ENCODE measurements around the gene EEF1E1. TPM values are rescaled to one million over a fixed set of nuclear protein-coding genes. Genes with fewer than 3 reads are reported as not detected.
A peak's percentile ranks its signal among the peaks of the same experiment; 100 is the strongest.

EEF1E1 gene
- polyA plus RNA-seq, 2 of the 4 experiments (the other 2 are of a cell fraction) = 119 to 122 TPM

- ChIA-PET CTCF (interaction anchor here (1.3 to 2.4 kb wide), 2 partner anchors 22 to 111 kb away, joined by 5 to 7 read pairs; no protein-coding TSS in a partner anchor), POLR2A (no interaction called here)
- Histone ChIP-seq H3K4me1 (peaks cover 18% of the 10 kb centered on the region), H3K9me3 (no peaks in the 10 kb centered on the region), H3K27ac (peak overlapping the region; percentile 79 to 90), H3K4me3 (no peak overlapping the region), H3K4me2 (peak overlapping the region; percentile 76)
- DNase-seq (ENCODE audit: low read depth in 1 of 2, low spot score in 1 of 2) (no peak), FAIRE-seq (no peak), ATAC-seq (peak; percentile 22 to 34; a peak in 3 of 6 replicates)
- WGBS (ENCODE audit: missing lambda C conversion rate) = 71% methylated on average over 11 of the region's 13 CpGs
- TF ChIP-seq POLR2A (IDR thresholded peaks at IDR 0.05; ENCODE audit: low read length) (no peak), KDM1A (IDR thresholded peaks at IDR 0.05; ENCODE audit: low read depth) (peak; percentile 52; the same call in 1 of the 2 replicates), CHD4 (IDR thresholded peaks at IDR 0.05; ENCODE audit: borderline replicate concordance) (0 out of 2 replicates have a peak, but pooled peaks have one; percentile 56)
These were observed 6.6 kb upstream of the EEF1E1 start for GRCh38 chr6:8108759-8109539.

GRCh38 chr6:8108031-8108660 is 5.8 kb upstream of the EEF1E1 start:
- CTCF ChIA-PET = interaction anchor here (1.3 to 2.4 kb wide), 2 partner anchors 23 to 111 kb away, joined by 5 to 7 read pairs; no protein-coding TSS in a partner anchor

GRCh38 chr6:8105791-8106190 is 3.4 kb upstream of the EEF1E1 start:
- ATAC-seq (no peak), FAIRE-seq (no peak), DNase-seq (ENCODE audit: low read depth in 1 of 2, low spot score in 1 of 2) (no peak)
- POLR2A ChIA-PET = no interaction called here
- H3K4me2 ChIP-seq = no peak overlapping the region
- H3K4me1 ChIP-seq = peaks cover 19% of the 10 kb centered on the region
- no peak overlapping the region for H3K27ac ChIP-seq
- no peaks in the 10 kb centered on the region for H3K9me3 ChIP-seq
- TF ChIP-seq KDM1A (IDR thresholded peaks at IDR 0.05; ENCODE audit: low read depth) = no peak
- no peak for TF ChIP-seq ZNF302 (CRISPR knock-in tag; IDR thresholded peaks at IDR 0.05)
- TF ChIP-seq MAX (IDR thresholded peaks at IDR 0.05) = no peak
- TF ChIP-seq POLR2A (IDR thresholded peaks at IDR 0.05; ENCODE audit: low read length) = no peak
- no peak for TF ChIP-seq HOXA7 (CRISPR knock-in tag; IDR thresholded peaks at IDR 0.05)
- TF ChIP-seq CBX2 (IDR thresholded peaks at IDR 0.05; ENCODE audit: borderline replicate concordance, low read depth) = no peak
- no peak for TF ChIP-seq EHF (CRISPR knock-in tag; IDR thresholded peaks at IDR 0.05)
- no peak for TF ChIP-seq GATA3 (IDR thresholded peaks at IDR 0.05; ENCODE audit: borderline replicate concordance)
- H3K4me3 ChIP-seq = no peak overlapping the region
- CTCF ChIA-PET = no interaction called here

More at GRCh38 chr6:8108031-8108660, 5.8 kb upstream of the EEF1E1 start:
- peak; percentile 55 to 76 for DNase-seq (ENCODE audit: low read depth in 1 of 2, low spot score in 1 of 2)
- peaks cover 18% of the 10 kb centered on the region for H3K4me1 ChIP-seq
- peak; percentile 94 for TF ChIP-seq MAFK (IDR thresholded peaks at IDR 0.05; ENCODE audit: partially characterized antibody)
- TF ChIP-seq JUNB (IDR thresholded peaks at IDR 0.05) = peak; percentile 47; the same call in 1 of the 2 replicates
- peak; percentile 53 for TF ChIP-seq MAX (IDR thresholded peaks at IDR 0.05)
- no peak for TF ChIP-seq ZNF302 (CRISPR knock-in tag; IDR thresholded peaks at IDR 0.05)
- TF ChIP-seq CHD2 (IDR thresholded peaks at IDR 0.05; ENCODE audit: low read length, partially characterized antibody) = no peak
- 0 out of 2 replicates have a peak, but pooled peaks have one; percentile 27 for TF ChIP-seq KDM1A (IDR thresholded peaks at IDR 0.05; ENCODE audit: low read depth)
- TF ChIP-seq GATA3 (IDR thresholded peaks at IDR 0.05; ENCODE audit: borderline replicate concordance) = peak; percentile 35; the same call in 1 of the 2 replicates
- TF ChIP-seq FOSL2 (IDR thresholded peaks at IDR 0.05) = no peak
- peak; percentile 76 for TF ChIP-seq FOSL2 (CRISPR knock-in tag; IDR thresholded peaks at IDR 0.05)
- no peak for TF ChIP-seq CBX8 (IDR thresholded peaks at IDR 0.05)
- peak in 1 of 2 experiments; percentile 29; a peak in 1 of 5 replicates for TF ChIP-seq EP300 (IDR thresholded peaks at IDR 0.05)
- ATAC-seq = peak; percentile 91 to 98
- no peak overlapping the region for H3K4me3 ChIP-seq
- POLR2A ChIA-PET = no interaction called here
- WGBS (ENCODE audit: missing lambda C conversion rate) = 16% methylated on average over 4 of the region's 4 CpGs
- H3K4me2 ChIP-seq = peak overlapping the region; percentile 76
- no peaks in the 10 kb centered on the region for H3K9me3 ChIP-seq
- FAIRE-seq = no peak
- H3K27ac ChIP-seq = peak overlapping the region; percentile 79 to 90

GRCh38 chr6:8103726-8104125 is 1.4 kb upstream of the EEF1E1 start:
- TF ChIP-seq EHMT2 (IDR thresholded peaks at IDR 0.05; ENCODE audit: low read depth) = no peak
- no peak for TF ChIP-seq MYC (IDR thresholded peaks at IDR 0.05; ENCODE audit: borderline replicate concordance, low read length)
- TF ChIP-seq HOXB5 (CRISPR knock-in tag; IDR thresholded peaks at IDR 0.05) = no peak
- no peak for TF ChIP-seq HES2 (IDR thresholded peaks at IDR 0.05)
- no peaks in the 10 kb centered on the region for H3K9me3 ChIP-seq
- peaks cover 24% of the 10 kb centered on the region for H3K4me1 ChIP-seq
- ChIA-PET POLR2A (no interaction called here), CTCF (no interaction called here)
- H3K4me3 ChIP-seq = no peak overlapping the region
- no peak overlapping the region for H3K27ac ChIP-seq
- ATAC-seq (no peak), DNase-seq (ENCODE audit: low read depth in 1 of 2, low spot score in 1 of 2) (no peak), FAIRE-seq (no peak)
- no peak overlapping the region for H3K4me2 ChIP-seq

All from A549 (cell line).